HG03066 (cell line): ENCODE results near the gene KICS2.
A peak's percentile ranks its signal among the peaks of the same experiment; 100 is the strongest.
"Not testable (repeated sequence)": the region's sequence is repeated elsewhere in the genome, so short reads cannot be mapped to it uniquely, and the experiment has no call there.

Experiments used
- ATAC-seq: cut with Tn5 transposase; IDR thresholded peaks from one replicate; pipeline ENCODE4 v1.9.1; 2021; ENCODE audit warnings: low read depth; ENCODE audit not compliant: unreplicated experiment

KICS2 gene

GRCh38 chr12:64217643-64218042 is 4.5 kb downstream of the KICS2 start:
- ATAC-seq: not testable (repeated sequence)

GRCh38 chr12:64216239-64216638 is 5.9 kb downstream of the KICS2 start:
- ATAC-seq: no peak

DNA sequence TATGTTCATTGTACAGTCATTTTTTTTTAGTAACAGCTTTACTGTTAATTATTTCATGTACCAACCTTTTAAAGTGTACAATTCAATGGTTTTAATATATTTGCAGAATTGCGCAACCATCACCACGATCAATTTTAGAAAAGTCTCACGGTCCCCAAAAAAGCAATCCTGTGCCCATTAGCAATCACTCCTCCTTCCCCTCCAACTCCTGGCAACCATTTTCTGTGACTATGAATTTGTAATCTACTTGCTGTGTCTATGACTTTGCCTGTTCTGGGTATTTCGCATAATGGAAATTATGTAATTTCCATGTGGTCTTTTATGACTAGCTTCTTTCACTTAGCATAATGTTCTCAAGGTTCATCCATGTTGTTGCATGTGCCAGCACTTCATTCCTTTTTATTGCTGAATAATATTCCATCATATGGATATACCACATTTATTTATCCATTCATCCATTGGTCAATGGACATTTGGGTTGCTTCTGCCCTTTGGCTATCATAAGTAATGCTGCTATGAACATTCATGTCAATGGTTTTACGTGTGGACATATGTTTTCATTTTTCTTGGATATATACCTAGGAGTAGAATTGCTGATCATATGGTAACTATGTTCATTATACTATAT is 9.9 kb downstream of the KICS2 start:
- ATAC-seq: no peak

DNA sequence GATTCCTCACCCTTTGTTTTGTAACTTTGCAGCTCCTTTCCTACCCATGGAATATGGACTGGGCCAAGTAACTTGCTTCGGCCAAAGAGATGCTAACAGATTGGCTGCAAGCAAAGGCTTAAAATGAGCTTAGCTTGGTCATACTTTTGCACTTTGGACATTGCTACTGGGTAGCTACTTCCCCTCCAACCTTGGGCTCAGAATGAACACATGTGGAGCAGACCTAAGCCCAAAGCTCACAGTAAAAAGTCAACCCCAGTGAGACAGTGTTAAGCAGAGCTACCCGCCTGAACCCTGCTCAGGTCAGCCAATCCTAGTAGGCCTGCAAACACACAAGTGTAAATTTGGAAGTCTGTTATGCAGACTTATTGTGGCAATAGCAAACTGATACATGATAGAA is 14.6 kb downstream of the KICS2 start:
- ATAC-seq: no peak

DNA sequence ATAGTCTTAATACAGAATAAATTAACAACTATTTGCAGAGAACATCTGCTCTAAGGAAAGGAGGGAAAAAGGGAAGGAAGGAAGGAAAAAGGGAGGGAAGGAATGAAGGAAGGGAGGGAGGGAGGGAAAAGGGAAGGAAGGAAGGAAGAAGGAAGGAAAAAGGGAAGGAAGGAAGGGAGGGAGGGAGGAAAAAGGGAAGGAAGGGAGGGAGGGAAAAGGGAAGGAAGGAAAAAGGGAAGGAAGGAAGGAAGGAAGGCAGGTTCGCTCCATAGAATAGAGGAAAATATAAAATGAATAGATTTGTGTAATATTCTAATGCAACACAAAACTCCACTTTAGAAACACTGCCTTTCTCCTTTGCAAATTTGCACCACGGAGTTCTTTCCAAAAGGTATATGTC is 16.6 kb downstream of the KICS2 start:
- no peak for ATAC-seq

DNA sequence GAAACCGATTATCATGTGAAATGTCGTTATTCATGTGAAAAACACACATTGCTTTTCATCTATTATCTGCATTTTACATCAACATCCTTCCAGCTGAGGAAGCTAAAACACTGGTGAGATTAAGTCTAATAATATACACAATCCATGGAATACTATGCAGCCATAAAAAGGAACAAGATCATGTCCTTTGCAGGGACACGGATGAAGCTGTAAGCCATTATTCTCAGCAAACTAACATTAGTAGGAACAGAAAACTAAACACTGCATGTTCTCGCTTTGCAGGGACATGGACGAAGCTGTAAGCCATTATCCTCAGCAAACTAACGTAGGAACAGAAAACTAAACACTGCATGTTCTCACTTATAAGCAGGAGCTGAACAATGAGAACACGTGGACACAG is 18.3 kb downstream of the KICS2 start:
- ATAC-seq: no peak

DNA sequence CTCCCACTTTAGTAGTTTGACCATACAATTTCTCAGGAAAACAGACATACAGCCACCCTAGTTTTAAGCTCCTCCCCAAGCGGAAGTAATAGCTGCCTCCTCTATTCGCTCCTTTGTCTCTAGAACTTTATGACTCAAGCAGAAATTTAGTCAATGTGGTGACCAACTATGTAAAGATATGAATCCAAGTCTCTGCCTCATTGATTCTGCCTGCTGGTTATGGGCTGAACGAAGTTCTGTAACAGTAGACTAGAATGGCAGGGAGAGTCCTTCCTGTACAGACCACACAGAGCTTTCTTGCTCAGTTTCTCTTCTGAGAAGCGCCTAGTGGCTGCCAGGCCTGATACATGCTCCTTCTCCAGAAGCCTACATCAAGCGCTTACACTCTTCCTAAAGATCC is 19.1 kb downstream of the KICS2 start:
- ATAC-seq: no peak

GRCh38 chr12:64195841-64196240 is 26.3 kb downstream of the KICS2 start:
- not testable (repeated sequence) for ATAC-seq

DNA sequence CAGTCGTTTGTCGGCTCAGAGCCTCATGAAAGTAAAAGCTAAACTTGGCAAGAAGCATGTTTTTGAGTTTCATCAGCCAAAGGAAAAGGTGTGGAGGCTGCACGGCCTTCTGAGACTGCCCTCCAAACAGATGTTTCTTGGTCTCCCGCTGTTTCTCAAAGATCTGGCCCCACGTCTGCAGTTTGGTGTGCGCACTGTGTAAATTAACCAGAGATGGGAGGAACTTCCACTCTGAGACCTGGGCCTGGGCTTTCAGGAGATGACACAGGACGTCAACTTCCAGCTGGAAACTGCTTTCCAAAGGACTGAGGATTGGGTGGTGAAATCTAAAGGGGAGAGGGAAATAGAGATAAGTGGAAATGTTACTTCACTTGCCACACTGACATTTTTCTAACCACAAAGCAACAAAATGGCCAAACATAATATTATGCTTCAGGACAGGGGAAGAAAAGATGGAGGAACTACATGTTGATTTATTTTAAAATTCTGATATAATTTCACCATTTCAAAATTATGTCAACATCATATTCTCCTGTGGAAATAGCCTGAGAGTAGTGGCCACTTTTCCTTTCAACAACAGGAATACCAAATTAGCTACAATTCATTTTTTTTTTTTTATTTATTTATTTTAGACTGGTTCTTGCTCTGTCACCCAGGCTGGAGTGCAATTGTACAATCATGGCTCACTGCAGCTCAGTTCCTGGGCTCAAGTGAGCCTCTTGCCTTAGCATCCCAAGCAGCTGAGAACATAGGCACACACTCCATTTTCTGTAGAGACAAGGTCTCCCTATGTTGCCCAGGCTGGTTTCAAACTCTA is 27.6 kb downstream of the KICS2 start:
- no peak for ATAC-seq

DNA sequence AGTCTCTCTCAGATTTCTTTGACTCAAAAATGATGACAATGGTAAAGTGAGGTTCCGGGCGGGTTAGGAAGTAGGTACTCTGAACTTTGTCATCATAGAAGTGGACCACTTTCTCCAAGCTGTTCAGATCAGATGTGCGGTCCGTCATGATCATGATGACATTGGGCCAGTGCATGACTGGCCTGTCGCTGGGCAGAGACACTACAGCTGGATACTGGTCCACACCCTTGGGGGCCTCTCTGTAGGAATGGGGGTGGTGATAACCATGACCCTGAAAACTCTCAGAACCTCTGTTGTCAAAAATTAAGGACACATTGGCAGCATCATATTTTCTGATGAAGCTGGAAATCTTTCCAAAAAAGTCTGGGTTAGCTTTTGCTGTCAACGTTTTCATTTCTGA is 28.2 kb downstream of the KICS2 start:
- ATAC-seq: no peak

- peak; percentile 87 for ATAC-seq
Measured at GRCh38 chr12:64192644-64193444, 29.3 kb downstream of the KICS2 start.

- no peak for ATAC-seq
Measured at GRCh38 chr12:64190140-64190539, 32.0 kb downstream of the KICS2 start.

DNA sequence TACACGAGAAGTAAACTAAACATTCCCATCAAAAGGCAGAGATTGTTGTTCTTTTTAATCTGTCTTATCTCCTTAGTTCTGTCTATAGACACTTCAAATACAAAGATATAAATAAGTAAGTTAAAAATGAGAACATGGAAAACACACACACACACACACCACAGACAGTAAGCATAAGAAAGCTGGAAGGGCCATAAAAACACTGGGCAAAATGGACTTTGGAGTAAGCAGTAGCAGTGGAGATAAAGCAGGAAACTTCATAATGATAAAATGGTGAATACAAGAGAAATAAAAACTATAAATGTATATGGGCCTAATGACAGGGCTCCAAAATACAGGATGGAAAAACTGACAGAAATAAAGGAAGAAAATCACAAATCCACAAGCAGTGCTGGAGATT is 32.6 kb downstream of the KICS2 start:
- ATAC-seq: no peak

DNA sequence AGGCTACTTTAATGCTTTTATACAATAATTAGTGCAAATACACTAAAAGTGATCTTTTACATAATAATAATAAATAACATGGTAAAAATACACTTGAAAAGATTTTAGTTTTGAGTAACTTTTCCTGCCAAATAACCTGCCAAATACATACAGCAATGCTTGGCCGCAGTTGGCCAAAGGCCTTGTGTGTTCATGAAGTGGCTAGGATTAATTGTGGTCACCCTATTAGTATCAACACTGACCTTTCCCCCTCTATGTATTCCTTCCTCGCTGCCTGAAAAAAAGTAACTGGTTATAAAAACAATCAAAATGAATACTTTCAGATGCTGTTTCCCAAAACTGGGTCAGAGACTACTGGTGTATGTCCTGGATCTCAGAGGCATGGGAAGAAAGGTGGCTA is 34.3 kb downstream of the KICS2 start:
- no peak for ATAC-seq

- ATAC-seq: no peak
Measured at GRCh38 chr12:64187370-64187769, 34.7 kb downstream of the KICS2 start.

DNA sequence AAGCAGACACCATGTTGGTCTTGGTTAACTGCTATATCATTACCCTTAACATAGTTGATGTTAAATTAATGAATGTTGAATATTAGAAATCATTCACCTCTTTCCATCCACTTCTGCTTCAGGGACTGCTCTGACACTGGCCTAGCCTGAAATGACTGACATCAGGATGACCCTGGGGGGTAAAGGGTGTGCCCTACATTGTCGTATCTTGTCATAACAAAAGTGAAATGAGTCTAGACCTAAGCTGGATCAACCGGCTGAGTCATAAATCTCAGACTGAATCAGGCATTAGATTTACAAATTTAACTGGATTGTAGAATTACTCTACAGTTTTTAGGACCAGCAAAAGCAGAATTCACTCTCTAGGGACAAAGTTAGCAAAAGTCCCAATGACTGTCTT is 35.3 kb downstream of the KICS2 start:
- peak; percentile 69 for ATAC-seq

DNA sequence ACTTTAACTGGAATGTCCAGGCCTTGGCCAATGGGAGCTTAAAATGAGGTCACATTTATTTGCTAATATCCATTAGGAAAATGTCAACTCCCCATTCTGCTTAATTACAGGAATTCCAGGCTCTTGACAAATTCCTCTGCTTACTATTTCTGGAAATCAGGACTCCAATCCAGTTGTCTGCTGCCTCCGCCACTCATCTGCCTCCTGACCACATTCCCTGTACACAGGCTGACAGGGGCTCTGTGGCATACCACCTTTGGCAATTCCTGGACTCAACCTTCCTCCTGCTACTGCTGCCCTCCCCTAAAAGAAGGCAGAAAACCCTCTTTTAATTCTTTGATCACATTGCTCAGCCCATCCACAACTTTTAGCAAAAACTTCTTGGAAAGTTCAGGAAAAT is 37.9 kb downstream of the KICS2 start:
- no peak for ATAC-seq

GRCh38 chr12:64181430-64182291 is 40.4 kb downstream of the KICS2 start:
- no peak for ATAC-seq

DNA sequence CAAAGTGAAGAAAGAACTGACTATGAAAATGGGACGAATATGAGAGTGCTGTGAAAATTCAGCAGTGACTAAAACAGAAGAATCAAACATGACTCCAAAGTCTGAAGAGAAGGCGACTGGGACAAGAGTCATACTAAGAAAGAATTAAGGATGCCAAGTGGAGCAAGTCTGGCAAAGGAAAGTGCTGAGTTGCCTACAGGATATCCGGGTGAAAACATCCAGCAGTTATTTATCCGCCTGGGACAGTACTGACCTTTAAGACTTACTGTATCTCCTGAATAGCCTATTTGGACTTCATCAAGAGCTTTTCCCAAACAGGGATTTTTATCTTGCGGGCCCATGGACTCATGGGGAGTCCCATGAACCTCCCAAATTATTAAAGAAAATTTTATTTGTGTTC is 41.1 kb downstream of the KICS2 start:
- ATAC-seq: no peak

DNA sequence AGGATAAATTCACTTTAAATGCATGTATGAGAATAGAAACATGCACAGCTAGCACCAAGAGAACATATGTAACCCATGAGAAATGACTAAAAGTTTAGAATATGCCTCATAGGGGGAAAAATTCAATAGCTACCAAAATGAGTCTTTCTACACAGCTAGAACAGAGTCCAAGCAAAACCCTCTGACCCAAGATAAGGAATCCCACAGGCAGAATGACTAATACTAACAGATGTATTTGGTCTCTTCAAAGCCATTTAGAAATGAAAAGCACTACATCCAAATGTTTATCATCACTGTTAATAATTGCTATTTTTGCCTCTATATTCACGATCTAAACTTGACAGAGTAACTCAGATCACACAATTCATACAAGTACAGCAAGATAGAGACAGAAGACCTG is 44.0 kb downstream of the KICS2 start:
- no peak for ATAC-seq

DNA sequence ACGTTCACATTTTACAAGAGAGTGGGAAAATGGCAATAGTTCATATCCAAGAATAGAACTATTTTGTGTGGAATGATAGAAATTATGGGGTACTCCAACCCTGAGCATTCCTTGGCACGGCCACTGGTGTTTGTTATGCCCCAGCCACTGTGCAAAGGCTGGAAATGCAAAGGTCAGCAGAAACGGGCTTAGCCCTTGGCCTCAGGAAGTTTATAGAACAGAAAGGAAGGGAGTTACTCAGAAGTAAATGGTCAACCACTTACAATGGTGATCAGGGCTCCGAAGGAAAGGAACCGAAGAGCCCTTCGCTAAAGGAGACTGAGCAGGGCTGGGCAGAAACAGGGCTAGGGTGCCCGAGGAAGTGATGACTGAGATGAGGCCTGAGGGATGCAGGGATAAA is 45.1 kb downstream of the KICS2 start:
- no peak for ATAC-seq
